ENCODE data around the gene AFM. TPM values are rescaled to one million over a fixed set of nuclear protein-coding genes. Genes with fewer than 3 reads are reported as not detected.

Gene AFM
- total and polyA plus RNA-seq, 10 of the 15 experiments (the other 5 are each of a cell fraction or from before 2014, with no cell fraction given) = not detected

GRCh38 chr4:73450398-73451004 is 31.0 kb upstream of the AFM start:
- ChIA-PET RAD21 (ENCODE audit: unreplicated experiment) (no interaction called here), POLR2A (no interaction called here), SMC1A (ENCODE audit: uncharacterized antibody, unreplicated experiment) (no interaction called here), CTCF (interaction anchor here (5.7 kb wide), 1 partner anchor 110 kb away, joined by 53 read pairs; no protein-coding TSS in a partner anchor)
- FAIRE-seq = no peak
- BruUV-seq (replicated peaks) = no TSS peak
- in situ Hi-C loops (cut with MboI) (loop anchor here (10.0 kb wide), 1 partner anchor 64 kb away; no protein-coding TSS in a partner anchor), intact Hi-C loops (cut with micrococcal nuclease; ENCODE audit: unreplicated experiment) (no loop called here)
- Histone ChIP-seq H4K20me1 (ENCODE audit: control insufficient read depth, insufficient read depth) (no peaks in the 10 kb centered on the region), H3K4me3 (no peak overlapping the region), H3K4me1 (ENCODE audit: control insufficient read depth, insufficient read depth, low read length) (no peaks in the 10 kb centered on the region), H3K9ac (ENCODE audit: control insufficient read depth, insufficient read depth, low read length) (no peak overlapping the region), H3K27ac (ENCODE audit: control insufficient read depth, insufficient read depth) (no peak overlapping the region), H3K27me3 (replicated peaks in 1 of 2; ENCODE audit: control insufficient read depth in 2 of 2, insufficient read depth in 2 of 2, low read length in 1 of 2) (no peaks in the 10 kb centered on the region), H3K9me3 (replicated peaks; ENCODE audit: control insufficient read depth, insufficient read depth, low read length) (no peaks in the 10 kb centered on the region), H3K36me3 (ENCODE audit: control insufficient read depth in 2 of 2, insufficient read depth in 2 of 2, low read length in 1 of 2) (no peaks in the 10 kb centered on the region), H3K79me2 (ENCODE audit: control insufficient read depth, insufficient read depth, low read length) (no peaks in the 10 kb centered on the region), H2AFZ (ENCODE audit: control insufficient read depth, low read depth, low read length) (no peak overlapping the region), H3K4me2 (ENCODE audit: control insufficient read depth, insufficient read depth) (no peak overlapping the region)
- WGBS (ENCODE audit: insufficient coverage, insufficient replicate concordance, low lambda C conversion rate, missing lambda C conversion rate) = 32% methylated on average over 9 of the region's 9 CpGs
- ATAC-seq = no peak
- TF ChIP-seq YBX1 (IDR thresholded peaks at IDR 0.05) = no peak
- no peak for TF ChIP-seq HDAC6 (IDR thresholded peaks at IDR 0.05; ENCODE audit: unreplicated experiment)
- no peak for TF ChIP-seq BHLHE40 (IDR thresholded peaks at IDR 0.05; ENCODE audit: borderline replicate concordance in 1 of 2, low read depth in 2 of 2, low read length in 1 of 2)
- no peak for TF ChIP-seq ZNF24 (IDR thresholded peaks at IDR 0.05)
- no peak for TF ChIP-seq CREM (IDR thresholded peaks at IDR 0.05; ENCODE audit: low read depth)
- no peak for TF ChIP-seq NR2C2 (IDR thresholded peaks at IDR 0.05; ENCODE audit: borderline replicate concordance, control insufficient read depth, insufficient read length, low read depth)
- no peak for TF ChIP-seq RB1 (IDR thresholded peaks at IDR 0.05; ENCODE audit: borderline replicate concordance)
- TF ChIP-seq BRCA1 (IDR thresholded peaks at IDR 0.05; ENCODE audit: low read depth, low read length) = no peak
- TF ChIP-seq ZNF274 (IDR thresholded peaks at IDR 0.05; ENCODE audit: insufficient read depth, insufficient read length) = no peak
- TF ChIP-seq GABPA (IDR thresholded peaks at IDR 0.05; ENCODE audit: low read depth) = no peak
- no peak for TF ChIP-seq NFYB (IDR thresholded peaks at IDR 0.05; ENCODE audit: insufficient read depth, low read depth, low read length)
- TF ChIP-seq POU2F2 (IDR thresholded peaks at IDR 0.05; ENCODE audit: borderline replicate concordance, low read depth, low read length) = no peak
- TF ChIP-seq SIX5 (IDR thresholded peaks at IDR 0.05; ENCODE audit: low read depth, low read length, severe bottlenecking) = no peak
- no peak for TF ChIP-seq RFX5 (IDR thresholded peaks at IDR 0.05; ENCODE audit: low read depth, low read length)
- TF ChIP-seq JUNB (IDR thresholded peaks at IDR 0.05) = no peak
- TF ChIP-seq RCOR1 (conservative IDR thresholded peaks at IDR 0.05; ENCODE audit: low read depth, low read length) = no peak
- TF ChIP-seq EED (IDR thresholded peaks at IDR 0.05; ENCODE audit: low read depth) = no peak
- TF ChIP-seq, protein P1, sequence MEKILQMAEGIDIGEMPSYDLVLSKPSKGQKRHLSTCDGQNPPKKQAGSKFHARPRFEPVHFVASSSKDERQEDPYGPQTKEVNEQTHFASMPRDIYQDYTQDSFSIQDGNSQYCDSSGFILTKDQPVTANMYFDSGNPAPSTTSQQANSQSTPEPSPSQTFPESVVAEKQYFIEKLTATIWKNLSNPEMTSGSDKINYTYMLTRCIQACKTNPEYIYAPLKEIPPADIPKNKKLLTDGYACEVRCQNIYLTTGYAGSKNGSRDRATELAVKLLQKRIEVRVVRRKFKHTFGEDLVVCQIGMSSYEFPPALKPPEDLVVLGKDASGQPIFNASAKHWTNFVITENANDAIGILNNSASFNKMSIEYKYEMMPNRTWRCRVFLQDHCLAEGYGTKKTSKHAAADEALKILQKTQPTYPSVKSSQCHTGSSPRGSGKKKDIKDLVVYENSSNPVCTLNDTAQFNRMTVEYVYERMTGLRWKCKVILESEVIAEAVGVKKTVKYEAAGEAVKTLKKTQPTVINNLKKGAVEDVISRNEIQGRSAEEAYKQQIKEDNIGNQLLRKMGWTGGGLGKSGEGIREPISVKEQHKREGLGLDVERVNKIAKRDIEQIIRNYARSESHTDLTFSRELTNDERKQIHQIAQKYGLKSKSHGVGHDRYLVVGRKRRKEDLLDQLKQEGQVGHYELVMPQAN (conservative IDR thresholded peaks at IDR 0.05) = no peak
- no peak for TF ChIP-seq FOXK2 (IDR thresholded peaks at IDR 0.05)
- no peak for TF ChIP-seq RAD51 (IDR thresholded peaks at IDR 0.05)
- no peak for DNase-seq (ENCODE audit: low read depth, low spot score)
